GM12864 (cell line): ENCODE measurements around the gene UBAP1.
A peak's percentile ranks its signal among the peaks of the same experiment; 100 is the strongest.
"Not testable (repeated sequence)": the region's sequence is repeated elsewhere in the genome, so short reads cannot be mapped to it uniquely, and the experiment has no call there.

Experiments used
- DNase-seq: peaks from one replicate; pipeline ENCODE4 v3.0.0-alpha.2; 2011; ENCODE audit warnings: low read depth
- H3K4me3 ChIP-seq: 2 replicates; pipeline ENCODE4 v1.5.1; 2011; ENCODE audit warnings: mild to moderate bottlenecking, low read depth, low read length, control low read depth
- CTCF ChIP-seq: IDR thresholded peaks from 2 replicates; pipeline ENCODE4 v1.5.1; 2011; ENCODE audit warnings: low read depth, mild to moderate bottlenecking, moderate library complexity, low read length, control low read depth, inconsistent platforms; ENCODE audit errors: missing control alignments

Gene UBAP1

GRCh38 chr9:34178436-34179212 lies at the start of gene UBAP1:
TSS of gene UBAP1 (plus strand) at chr9:34179043. CDS start at chr9:34220915, 41,872 bp downstream.
- peak; percentile 85 for DNase-seq
- H3K4me3 ChIP-seq: peak within 1 kb of the TSS; percentile 79
- no peak for TF ChIP-seq CTCF

- no peak overlapping the region for H3K4me3 ChIP-seq
- no peak for DNase-seq
- TF ChIP-seq CTCF: no peak
Measured at GRCh38 chr9:34131571-34131970, 47.3 kb upstream of the UBAP1 start.

- no peak overlapping the region for H3K4me3 ChIP-seq
- no peak for DNase-seq
- no peak for TF ChIP-seq CTCF
Measured at GRCh38 chr9:34133436-34133949, 45.4 kb upstream of the UBAP1 start.

GRCh38 chr9:34134521-34134920 lies 44.3 kb upstream of the UBAP1 start:
- no peak for TF ChIP-seq CTCF
- no peak overlapping the region for H3K4me3 ChIP-seq
- no peak for DNase-seq

GRCh38 chr9:34138644-34139043 lies 40.2 kb upstream of the UBAP1 start:
- DNase-seq, H3K4me3 ChIP-seq: not testable (repeated sequence)

GRCh38 chr9:34139477-34140146 lies 39.2 kb upstream of the UBAP1 start:
- TF ChIP-seq CTCF: peak; percentile 28
- DNase-seq: no peak
- no peak overlapping the region for H3K4me3 ChIP-seq

GRCh38 chr9:34140853-34141252 lies 38.0 kb upstream of the UBAP1 start:
- TF ChIP-seq CTCF: no peak
- H3K4me3 ChIP-seq: no peak overlapping the region
- DNase-seq: no peak
